Measurements from ENCODE around the gene SND1.

The SND1 gene

GRCh38 chr7:128030263-128030653 lies 378.3 kb downstream of the SND1 start:
- Histone ChIP-seq H3K9ac (ENCODE audit: low read length) (no peak overlapping the region), H3K9me3 (ENCODE audit: low read length) (no peaks in the 10 kb centered on the region), H3K27ac (ENCODE audit: low read depth, low read length) (no peak overlapping the region), H3K27me3 (ENCODE audit: control insufficient read depth in 1 of 2, insufficient read depth in 2 of 2, low read length in 2 of 2) (peaks cover 0 to 12% of the 10 kb centered on the region in 2 donors), H3K36me3 (ENCODE audit: insufficient read depth, low read length) (no peaks in the 10 kb centered on the region), H3K4me3 (ENCODE audit: low read depth in 1 of 2, low read length in 2 of 2) (no peak overlapping the region), H3K4me1 (ENCODE audit: insufficient read depth, low read length) (peaks cover 5% of the 10 kb centered on the region)

- Histone ChIP-seq H3K9me3 (ENCODE audit: low read length) (no peaks in the 10 kb centered on the region), H3K36me3 (ENCODE audit: insufficient read depth, low read length) (no peaks in the 10 kb centered on the region), H3K27me3 (ENCODE audit: control insufficient read depth in 1 of 2, insufficient read depth in 2 of 2, low read length in 2 of 2) (peaks cover 0 to 12% of the 10 kb centered on the region in 2 donors), H3K4me1 (ENCODE audit: insufficient read depth, low read length) (peaks cover 5% of the 10 kb centered on the region), H3K4me3 (ENCODE audit: low read depth in 1 of 2, low read length in 2 of 2) (peak within 1 kb of the TSS; percentile 39 to 44), H3K27ac (ENCODE audit: low read depth, low read length) (no peak within 1 kb of the TSS), H3K9ac (ENCODE audit: low read length) (no peak within 1 kb of the TSS)
These were observed 378.9 kb downstream of the SND1 start, which contains the start of gene LRRC4 for GRCh38 chr7:128030654-128031611. Gene LRRC4, minus strand, starts transcription at chr7:128031437. Its CDS starts 797 bp downstream, at chr7:128030640.

- H3K27ac ChIP-seq (ENCODE audit: low read depth, low read length): no peak overlapping the region
- H3K4me1 ChIP-seq (ENCODE audit: insufficient read depth, low read length): peaks cover 5% of the 10 kb centered on the region
- no peak overlapping the region for H3K9ac ChIP-seq (ENCODE audit: low read length)
- H3K9me3 ChIP-seq (ENCODE audit: low read length): no peaks in the 10 kb centered on the region
- H3K36me3 ChIP-seq (ENCODE audit: insufficient read depth, low read length): no peaks in the 10 kb centered on the region
- peak overlapping the region; percentile 43 to 44 for H3K4me3 ChIP-seq (ENCODE audit: low read depth in 1 of 2, low read length in 2 of 2)
- peaks cover 0 to 12% of the 10 kb centered on the region in 2 donors for H3K27me3 ChIP-seq (ENCODE audit: control insufficient read depth in 1 of 2, insufficient read depth in 2 of 2, low read length in 2 of 2)
These were observed 380.1 kb downstream of the SND1 start for GRCh38 chr7:128031901-128032604.

- no peak overlapping the region for H3K9ac ChIP-seq (ENCODE audit: low read length)
- H3K4me3 ChIP-seq (ENCODE audit: low read depth in 1 of 2, low read length in 2 of 2): peak overlapping the region; percentile 43 to 44
- peaks cover 5% of the 10 kb centered on the region for H3K4me1 ChIP-seq (ENCODE audit: insufficient read depth, low read length)
- peaks cover 0 to 12% of the 10 kb centered on the region in 2 donors for H3K27me3 ChIP-seq (ENCODE audit: control insufficient read depth in 1 of 2, insufficient read depth in 2 of 2, low read length in 2 of 2)
- no peaks in the 10 kb centered on the region for H3K36me3 ChIP-seq (ENCODE audit: insufficient read depth, low read length)
- H3K27ac ChIP-seq (ENCODE audit: low read depth, low read length): peak overlapping the region; percentile 7
- H3K9me3 ChIP-seq (ENCODE audit: low read length): no peaks in the 10 kb centered on the region
These were observed 380.7 kb downstream of the SND1 start for GRCh38 chr7:128032605-128033235.

- Histone ChIP-seq H3K27me3 (ENCODE audit: control insufficient read depth in 1 of 2, insufficient read depth in 2 of 2, low read length in 2 of 2) (peaks cover 0 to 12% of the 10 kb centered on the region in 2 donors), H3K4me1 (ENCODE audit: insufficient read depth, low read length) (peaks cover 5% of the 10 kb centered on the region), H3K36me3 (ENCODE audit: insufficient read depth, low read length) (no peaks in the 10 kb centered on the region), H3K27ac (ENCODE audit: low read depth, low read length) (no peak overlapping the region), H3K4me3 (ENCODE audit: low read depth in 1 of 2, low read length in 2 of 2) (no peak overlapping the region), H3K9ac (ENCODE audit: low read length) (no peak overlapping the region), H3K9me3 (ENCODE audit: low read length) (no peaks in the 10 kb centered on the region)
These were observed 381.3 kb downstream of the SND1 start for GRCh38 chr7:128033246-128033645.

GRCh38 chr7:128034825-128035224 lies 382.8 kb downstream of the SND1 start:
- H3K9me3 ChIP-seq (ENCODE audit: low read length): no peaks in the 10 kb centered on the region
- H3K27me3 ChIP-seq (ENCODE audit: control insufficient read depth in 1 of 2, insufficient read depth in 2 of 2, low read length in 2 of 2): peaks cover 0 to 12% of the 10 kb centered on the region in 2 donors
- H3K4me1 ChIP-seq (ENCODE audit: insufficient read depth, low read length): peaks cover 5% of the 10 kb centered on the region
- no peak overlapping the region for H3K9ac ChIP-seq (ENCODE audit: low read length)
- H3K4me3 ChIP-seq (ENCODE audit: low read depth in 1 of 2, low read length in 2 of 2): no peak overlapping the region
- no peak overlapping the region for H3K27ac ChIP-seq (ENCODE audit: low read depth, low read length)
- no peaks in the 10 kb centered on the region for H3K36me3 ChIP-seq (ENCODE audit: insufficient read depth, low read length)

- Histone ChIP-seq H3K36me3 (ENCODE audit: insufficient read depth, low read length) (no peaks in the 10 kb centered on the region), H3K27me3 (ENCODE audit: control insufficient read depth in 1 of 2, insufficient read depth in 2 of 2, low read length in 2 of 2) (peaks cover 0 to 8% of the 10 kb centered on the region in 2 donors), H3K9me3 (ENCODE audit: low read length) (no peaks in the 10 kb centered on the region), H3K9ac (ENCODE audit: low read length) (no peak overlapping the region), H3K4me1 (ENCODE audit: insufficient read depth, low read length) (peaks cover 5% of the 10 kb centered on the region), H3K27ac (ENCODE audit: low read depth, low read length) (no peak overlapping the region), H3K4me3 (ENCODE audit: low read depth in 1 of 2, low read length in 2 of 2) (no peak overlapping the region)
These were observed 383.7 kb downstream of the SND1 start for GRCh38 chr7:128035712-128036111.

- peaks cover 0 to 8% of the 10 kb centered on the region in 2 donors for H3K27me3 ChIP-seq (ENCODE audit: control insufficient read depth in 1 of 2, insufficient read depth in 2 of 2, low read length in 2 of 2)
- H3K9me3 ChIP-seq (ENCODE audit: low read length): no peaks in the 10 kb centered on the region
- H3K4me3 ChIP-seq (ENCODE audit: low read depth in 1 of 2, low read length in 2 of 2): no peak overlapping the region
- no peaks in the 10 kb centered on the region for H3K36me3 ChIP-seq (ENCODE audit: insufficient read depth, low read length)
- peaks cover 7% of the 10 kb centered on the region for H3K4me1 ChIP-seq (ENCODE audit: insufficient read depth, low read length)
- no peak overlapping the region for H3K27ac ChIP-seq (ENCODE audit: low read depth, low read length)
- H3K9ac ChIP-seq (ENCODE audit: low read length): no peak overlapping the region
These were observed 384.4 kb downstream of the SND1 start for GRCh38 chr7:128036226-128036940.

- peaks cover 0 to 8% of the 10 kb centered on the region in 2 donors for H3K27me3 ChIP-seq (ENCODE audit: control insufficient read depth in 1 of 2, insufficient read depth in 2 of 2, low read length in 2 of 2)
- H3K4me1 ChIP-seq (ENCODE audit: insufficient read depth, low read length): peaks cover 13% of the 10 kb centered on the region
- H3K4me3 ChIP-seq (ENCODE audit: low read depth in 1 of 2, low read length in 2 of 2): no peak overlapping the region
- no peaks in the 10 kb centered on the region for H3K36me3 ChIP-seq (ENCODE audit: insufficient read depth, low read length)
- no peak overlapping the region for H3K27ac ChIP-seq (ENCODE audit: low read depth, low read length)
- no peak overlapping the region for H3K9ac ChIP-seq (ENCODE audit: low read length)
- H3K9me3 ChIP-seq (ENCODE audit: low read length): no peaks in the 10 kb centered on the region
These were observed 385.1 kb downstream of the SND1 start for GRCh38 chr7:128037081-128037480.

GRCh38 chr7:128037880-128038619 lies 386.1 kb downstream of the SND1 start:
- Histone ChIP-seq H3K27me3 (ENCODE audit: control insufficient read depth in 1 of 2, insufficient read depth in 2 of 2, low read length in 2 of 2) (peaks cover 0 to 3% of the 10 kb centered on the region in 2 donors), H3K9me3 (ENCODE audit: low read length) (no peaks in the 10 kb centered on the region), H3K27ac (ENCODE audit: low read depth, low read length) (no peak overlapping the region), H3K4me3 (ENCODE audit: low read depth in 1 of 2, low read length in 2 of 2) (no peak overlapping the region), H3K9ac (ENCODE audit: low read length) (no peak overlapping the region), H3K36me3 (ENCODE audit: insufficient read depth, low read length) (no peaks in the 10 kb centered on the region), H3K4me1 (ENCODE audit: insufficient read depth, low read length) (peaks cover 8% of the 10 kb centered on the region)

Measured in muscle layer of colon (tissue), 2 donors.